M059J (cell line): Measurements from ENCODE around the gene TGM4. TPM values are rescaled to one million over a fixed set of nuclear protein-coding genes. Genes with fewer than 3 reads are reported as not detected.
"Not testable (repeated sequence)": the region's sequence is repeated elsewhere in the genome, so short reads cannot be mapped to it uniquely, and the experiment has no call there.

Experiments used
- DNase-seq: peaks from one replicate; pipeline ENCODE4 v3.0.0-alpha.2; 2012; ENCODE audit warnings: low read depth
- total RNA-seq: library from RNA; depleted of rRNA; stranded (reverse); fragments of >200 nt; shearing (Covaris generic); gene quantifications from 2 replicates; pipeline ENCODE4 v1.2.3, GENCODE V29; 2014; rRNA removed

TGM4 gene
- not detected in 2 replicates for total RNA-seq

- DNase-seq = no peak
Observed at GRCh38 chr3:44874308-44874707, at the start of gene TGM4. TSS of gene TGM4 (plus strand) at chr3:44874608. CDS start at chr3:44874679, 71 bp downstream.

DNA sequence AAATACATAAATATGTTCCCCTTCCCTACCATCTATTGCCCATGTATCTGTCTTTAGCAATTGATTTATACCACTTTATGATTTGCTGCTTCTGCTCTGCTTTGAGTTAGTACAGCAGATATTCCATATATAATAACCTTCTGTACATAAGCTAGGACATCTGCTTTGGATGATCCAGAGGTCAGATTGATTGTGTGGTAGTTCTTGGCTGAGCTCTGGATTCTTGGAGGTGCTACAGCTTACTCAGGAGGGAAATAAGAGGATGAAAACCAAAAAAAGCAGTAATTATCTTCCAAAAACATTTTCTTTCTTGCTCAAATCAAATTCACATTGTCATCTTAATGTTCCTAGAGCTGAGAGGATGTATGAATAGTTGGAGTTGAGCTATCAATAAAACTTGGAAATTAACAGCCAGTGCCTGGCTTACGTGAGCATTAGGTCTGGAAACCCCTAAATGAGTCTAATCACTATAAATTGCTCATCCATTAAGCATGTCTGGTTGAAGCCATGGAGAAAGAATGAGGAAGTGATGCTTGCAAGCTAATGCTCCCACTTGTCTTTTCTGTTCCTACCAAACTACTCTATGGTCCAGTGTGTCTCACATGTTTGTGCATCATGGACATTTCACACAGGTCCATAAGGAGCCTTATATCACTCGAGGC, 49.0 kb upstream of the TGM4 start:
- peak; percentile 50 for DNase-seq

- DNase-seq = no peak
Observed at GRCh38 chr3:44827196-44827595, 47.2 kb upstream of the TGM4 start.

DNA sequence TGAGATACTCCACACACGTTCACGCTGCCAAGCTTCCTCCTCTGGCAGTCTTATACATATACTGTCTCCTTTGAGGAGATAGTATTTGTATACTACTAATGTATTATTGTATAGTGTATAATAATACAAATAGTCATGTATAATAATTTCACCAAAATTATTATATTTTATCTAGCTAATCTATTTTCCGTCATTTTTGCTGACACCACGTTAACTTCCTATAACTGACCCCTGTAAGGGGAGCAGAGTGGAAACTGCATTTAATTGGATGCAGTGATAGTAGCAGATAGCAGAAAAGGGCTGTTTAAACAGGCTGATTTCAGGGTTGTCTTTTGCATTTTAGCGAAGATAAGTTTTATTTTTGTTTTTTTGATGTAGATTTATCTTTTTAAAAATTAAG, 43.2 kb upstream of the TGM4 start:
- DNase-seq = no peak

- DNase-seq = no peak
Observed at GRCh38 chr3:44832032-44832431, 42.4 kb upstream of the TGM4 start.

DNA sequence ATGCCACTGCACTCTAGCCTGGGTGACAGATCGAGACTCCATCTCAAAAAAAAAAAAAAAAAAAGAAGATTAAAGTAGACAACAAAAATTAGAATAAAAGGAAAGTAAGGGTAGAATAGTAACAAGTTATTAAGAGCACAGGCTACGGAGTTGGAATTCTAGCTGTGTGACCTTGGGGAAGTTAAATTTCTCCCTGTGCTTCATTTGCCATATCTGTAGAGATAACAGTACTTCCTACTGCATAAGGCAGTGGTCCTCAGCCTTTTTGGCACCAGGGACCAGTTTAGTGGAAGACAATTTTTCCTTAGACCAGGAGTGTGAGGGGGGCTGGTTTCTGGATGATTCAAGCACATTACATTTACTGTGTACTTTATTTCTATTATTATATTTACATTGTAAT, 41.4 kb upstream of the TGM4 start:
- DNase-seq = no peak

DNA sequence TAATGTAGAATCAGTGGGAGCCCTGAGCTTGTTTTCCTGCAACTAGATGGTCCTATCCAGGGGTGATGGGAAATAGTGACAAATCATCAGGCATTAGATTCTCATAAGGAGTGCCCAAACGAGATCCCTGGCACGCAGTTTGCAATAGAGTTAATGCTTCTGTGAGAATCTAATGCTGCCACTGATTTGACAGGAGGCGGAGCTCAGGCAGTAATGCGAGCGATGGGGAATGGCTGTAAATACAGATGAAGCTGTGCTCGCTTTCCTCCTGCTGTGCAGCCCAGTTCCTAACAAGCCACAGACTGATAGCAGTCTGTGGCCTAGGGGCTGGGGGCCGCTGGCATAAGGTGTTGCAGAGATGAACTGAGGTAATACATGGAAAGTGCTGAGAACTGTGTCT, 41.0 kb upstream of the TGM4 start:
- DNase-seq = no peak

- DNase-seq = no peak
Observed at GRCh38 chr3:44835684-44836083, 38.7 kb upstream of the TGM4 start.

DNA sequence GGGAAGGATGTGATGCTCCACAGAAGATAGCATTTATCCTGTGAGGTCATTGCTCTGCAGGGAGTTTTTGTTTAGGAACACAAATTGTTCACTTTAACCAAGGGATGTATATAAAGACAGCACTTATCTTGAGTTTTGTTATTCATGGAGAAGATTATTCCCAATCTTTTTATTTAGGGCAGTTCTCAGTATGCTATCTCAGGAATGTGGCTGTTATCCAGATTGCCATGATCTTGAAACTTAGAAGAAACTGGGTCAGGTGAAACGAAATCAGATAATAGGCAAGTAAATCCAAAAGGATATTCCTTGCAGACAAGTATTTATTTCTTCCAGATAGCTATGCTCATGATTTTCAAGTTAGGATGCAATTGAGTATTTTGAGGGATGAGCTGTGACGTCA, 32.0 kb upstream of the TGM4 start:
- DNase-seq = no peak

GRCh38 chr3:44845528-44846520, 28.6 kb upstream of the TGM4 start:
- DNase-seq = no peak

- DNase-seq = no peak
Observed at GRCh38 chr3:44848634-44849033, 25.8 kb upstream of the TGM4 start.

GRCh38 chr3:44856663-44857062, 17.7 kb upstream of the TGM4 start:
- not testable (repeated sequence) for DNase-seq

DNA sequence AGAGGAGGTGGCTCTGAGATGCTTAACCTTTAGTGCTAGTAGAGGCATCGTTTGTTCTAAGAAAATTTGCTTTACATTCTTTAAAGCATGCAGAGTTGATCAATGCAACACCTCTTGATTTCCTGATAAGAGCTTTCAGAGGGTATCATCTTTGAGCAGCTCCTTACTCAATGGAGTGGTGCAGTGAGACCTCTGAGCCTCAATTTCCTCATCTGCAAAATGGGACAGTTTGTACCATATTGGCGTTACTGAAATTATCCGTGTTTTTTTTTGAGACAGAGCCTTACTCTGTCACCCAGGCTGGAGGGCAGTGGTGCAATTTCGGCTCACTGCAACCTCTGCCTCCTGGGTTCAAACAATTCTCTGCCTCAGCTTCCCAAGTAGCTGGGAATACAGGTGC, 14.3 kb upstream of the TGM4 start:
- DNase-seq = no peak

DNA sequence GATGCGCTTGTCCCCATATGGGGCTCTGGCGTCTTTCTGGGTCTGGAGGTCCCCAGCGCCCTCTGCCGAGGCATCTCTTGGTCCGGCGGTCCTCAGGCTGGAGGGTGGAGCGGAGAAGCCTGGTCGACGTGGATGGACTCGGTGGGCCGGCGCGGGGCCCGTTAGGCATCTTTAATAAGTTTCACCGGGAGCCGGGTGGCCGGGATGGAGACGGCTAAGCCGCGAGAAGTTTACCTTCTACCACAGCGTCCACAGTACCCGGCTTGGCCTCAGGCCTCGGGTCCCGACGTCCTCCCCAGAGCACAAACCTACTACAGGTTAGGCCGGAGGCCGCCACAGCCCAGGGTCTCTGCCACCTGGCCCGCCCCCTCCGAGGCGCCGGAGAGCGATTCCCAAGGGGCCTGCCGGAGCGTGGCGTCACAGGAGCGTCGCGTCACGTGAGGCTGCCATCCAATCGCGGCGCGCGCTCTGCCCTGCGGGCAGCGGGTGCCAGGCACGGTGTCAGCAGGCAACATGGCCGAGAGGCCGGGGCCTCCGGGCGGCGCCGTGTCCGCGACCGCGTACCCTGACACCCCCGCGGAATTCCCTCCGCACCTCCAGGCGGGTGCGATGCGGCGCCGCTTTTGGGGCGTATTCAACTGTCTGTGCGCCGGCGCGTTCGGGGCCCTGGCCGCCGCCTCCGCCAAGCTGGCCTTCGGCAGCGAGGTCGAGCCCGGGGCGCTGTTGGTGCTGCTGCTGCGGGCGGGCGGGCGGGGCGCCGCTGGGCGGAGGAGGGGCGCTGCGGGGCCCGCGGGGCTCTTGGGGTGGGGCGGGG, 12.8 kb upstream of the TGM4 start, which contains the start of gene TMEM42:
TMEM42 (plus strand) TSS at position 501 of the 814 bp plus-strand sequence; CDS start at position 514, 13 bp downstream.
- DNase-seq = peak; percentile 83

- peak; percentile 37 for DNase-seq
Observed at GRCh38 chr3:44862226-44862637, 12.2 kb upstream of the TGM4 start.

DNA sequence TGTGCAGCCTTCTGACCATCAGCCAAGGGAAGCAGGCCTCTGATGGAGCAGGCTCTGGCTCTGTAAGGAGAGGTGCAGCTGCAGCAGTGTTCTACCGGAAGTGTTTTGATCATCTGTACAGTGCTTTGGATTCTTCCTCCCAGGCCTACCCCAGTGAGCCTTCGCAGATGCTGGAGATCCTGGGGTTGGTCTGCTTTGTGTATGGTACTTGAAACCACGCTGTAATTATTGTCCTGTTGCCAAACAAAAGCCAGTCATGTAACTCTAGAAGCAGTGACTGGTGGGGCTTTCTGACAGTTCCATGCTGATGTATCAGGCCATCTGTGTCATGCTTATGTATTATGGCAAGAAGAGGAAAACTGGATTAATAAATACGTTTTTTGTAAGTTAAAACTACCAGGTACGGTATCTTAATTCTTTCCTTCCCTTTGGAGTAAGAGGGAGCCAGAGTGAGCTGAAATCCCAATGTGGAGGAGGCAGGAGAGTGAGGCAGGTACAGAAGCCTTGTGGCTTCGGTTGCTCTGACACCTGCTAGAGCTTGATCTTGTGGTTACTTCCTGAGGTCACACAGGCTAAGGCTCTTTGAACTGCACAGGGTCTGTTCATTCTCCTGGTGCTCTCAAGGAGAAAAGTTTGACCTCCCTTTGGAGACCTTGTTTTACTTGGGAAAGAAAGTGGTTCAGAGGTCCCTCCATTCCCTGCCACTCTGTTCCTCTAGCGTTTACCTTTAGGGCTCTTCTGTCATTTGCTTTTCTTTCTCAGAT, 9.0 kb upstream of the TGM4 start:
- no peak for DNase-seq

- no peak for DNase-seq
Observed at GRCh38 chr3:44867421-44868111, 6.8 kb upstream of the TGM4 start.

GRCh38 chr3:44870375-44871061, 3.9 kb upstream of the TGM4 start:
- no peak for DNase-seq

GRCh38 chr3:44875596-44875995, 1.2 kb downstream of the TGM4 start:
- DNase-seq = no peak

- no peak for DNase-seq
Observed at GRCh38 chr3:44877333-44877732, 2.9 kb downstream of the TGM4 start.
